Raji (cell line): ENCODE data around the gene POU4F1.

Source experiments
- POLR2A ChIP-seq: IDR thresholded peaks from 2 replicates; pipeline ENCODE4 v1.6.1; 2011; ENCODE audit warnings: low read depth, low read length, control low read depth; ENCODE audit not compliant: insufficient read depth

The POU4F1 gene

DNA sequence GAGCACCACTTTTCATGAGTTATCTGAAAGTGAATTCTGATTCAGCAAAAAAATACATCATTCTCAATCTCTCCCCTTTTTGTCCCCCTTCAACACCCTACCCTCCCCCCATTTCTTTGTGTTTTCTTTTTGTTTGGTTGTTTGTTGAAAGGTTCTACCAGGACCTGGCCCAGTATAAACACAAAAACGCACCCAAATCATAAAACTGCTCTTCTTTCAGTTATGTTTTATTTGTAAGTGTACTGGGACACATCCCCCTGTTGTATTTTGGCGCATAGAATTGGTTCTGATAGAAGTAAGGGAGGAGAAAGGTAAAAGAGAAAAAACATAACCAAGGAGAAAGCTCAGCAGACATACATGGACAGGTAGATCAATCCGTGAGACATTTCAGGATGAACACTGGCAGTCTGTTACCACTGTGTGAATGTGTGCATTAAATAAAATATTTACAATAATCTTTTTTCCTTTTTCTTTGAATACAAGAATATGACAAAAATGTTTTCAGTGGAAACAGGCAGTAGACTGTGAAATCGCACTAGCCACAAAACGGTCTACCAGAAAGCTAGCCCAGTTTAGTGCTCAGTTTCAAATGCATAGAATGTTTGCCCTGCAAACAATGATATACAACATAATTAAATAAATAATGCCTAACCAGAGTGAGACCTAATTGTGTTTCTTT lies 4.2 kb downstream of the POU4F1 start:
- no peak for TF ChIP-seq POLR2A

DNA sequence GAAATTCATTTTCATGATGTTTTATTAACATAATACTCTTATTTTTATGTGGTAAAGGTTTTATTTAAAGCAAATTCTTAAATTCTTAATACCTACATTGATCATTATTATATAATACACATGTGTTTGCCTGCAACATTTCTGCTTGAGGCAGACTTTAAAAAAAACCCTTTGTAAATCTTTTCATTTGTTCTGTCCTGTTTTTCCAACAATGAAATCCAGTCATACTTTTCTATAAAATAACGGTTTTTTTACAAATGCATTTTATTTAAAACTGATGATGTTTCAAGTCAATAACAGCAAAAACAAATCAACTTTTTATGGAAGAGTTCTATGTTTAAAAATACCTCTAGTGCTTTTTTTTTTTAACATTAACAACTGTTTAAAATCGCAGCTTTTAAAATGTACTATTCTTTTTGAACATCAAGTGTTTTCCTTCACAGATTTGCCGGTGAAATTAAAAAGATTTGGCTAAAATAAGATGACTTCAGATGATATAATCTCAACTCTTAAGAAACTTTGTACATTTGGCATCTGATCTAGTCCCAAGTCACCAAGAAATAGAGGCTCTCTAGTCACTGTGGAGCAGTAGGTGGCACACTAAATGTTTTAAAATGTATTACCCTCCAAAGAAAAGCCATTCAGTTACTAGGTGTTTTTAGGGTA lies 5.1 kb downstream of the POU4F1 start:
- no peak for TF ChIP-seq POLR2A

DNA sequence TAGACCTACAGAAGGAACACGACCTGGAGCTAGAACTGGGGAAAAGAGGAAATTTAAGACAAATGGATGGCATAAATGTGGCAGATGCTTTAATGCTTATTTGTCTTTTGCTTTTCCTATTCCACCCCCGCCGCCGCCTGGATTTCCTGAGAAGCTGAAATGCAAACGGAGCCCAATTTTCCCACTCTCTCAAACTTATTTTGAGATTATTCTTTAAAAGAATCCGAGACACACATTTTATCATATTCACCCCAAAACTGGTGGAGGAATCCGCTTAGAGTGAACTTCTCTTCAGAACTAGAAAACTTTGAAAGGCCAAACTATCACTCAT lies 5.8 kb downstream of the POU4F1 start:
- TF ChIP-seq POLR2A = no peak

DNA sequence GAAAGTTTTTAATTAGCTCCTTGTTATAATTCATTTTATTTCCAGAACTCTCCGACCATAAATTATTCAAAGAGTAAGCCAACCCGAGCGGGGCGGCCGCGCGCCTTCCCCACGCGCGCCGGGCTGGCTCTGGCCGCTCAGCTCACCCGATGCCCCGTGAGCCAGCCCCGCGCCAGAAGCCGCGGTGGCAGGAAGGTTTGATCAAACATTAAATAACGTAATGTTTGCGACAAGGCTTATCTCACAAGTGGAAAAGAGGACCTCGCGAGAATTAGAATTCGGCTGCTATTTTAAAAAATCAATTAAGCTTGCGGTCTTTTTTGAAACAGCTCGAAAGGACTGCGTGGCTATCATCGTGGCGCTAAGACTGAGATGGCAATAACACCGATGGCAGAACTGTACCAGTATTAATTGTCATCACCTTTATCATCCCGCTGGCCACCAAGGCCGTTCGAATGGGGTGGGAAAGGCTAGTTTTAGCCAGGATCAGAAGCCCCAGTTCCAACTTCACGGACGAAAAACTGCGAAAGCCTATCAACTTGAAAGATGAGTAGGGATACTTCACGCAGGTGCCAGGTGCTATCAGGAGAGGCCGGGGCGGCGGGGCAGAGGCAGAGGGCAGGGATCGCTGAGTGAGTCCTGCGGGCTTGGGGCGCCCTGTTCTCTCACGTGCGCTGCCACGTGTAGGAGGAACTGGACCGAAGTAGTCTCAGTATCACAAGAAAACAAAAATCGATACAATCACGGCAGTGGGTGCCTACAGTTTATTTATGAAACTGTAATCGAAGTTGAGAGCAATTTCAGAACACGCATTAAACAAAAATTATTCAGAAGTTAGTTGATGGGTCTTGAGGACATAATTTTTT lies 6.4 kb downstream of the POU4F1 start:
- no peak for TF ChIP-seq POLR2A

DNA sequence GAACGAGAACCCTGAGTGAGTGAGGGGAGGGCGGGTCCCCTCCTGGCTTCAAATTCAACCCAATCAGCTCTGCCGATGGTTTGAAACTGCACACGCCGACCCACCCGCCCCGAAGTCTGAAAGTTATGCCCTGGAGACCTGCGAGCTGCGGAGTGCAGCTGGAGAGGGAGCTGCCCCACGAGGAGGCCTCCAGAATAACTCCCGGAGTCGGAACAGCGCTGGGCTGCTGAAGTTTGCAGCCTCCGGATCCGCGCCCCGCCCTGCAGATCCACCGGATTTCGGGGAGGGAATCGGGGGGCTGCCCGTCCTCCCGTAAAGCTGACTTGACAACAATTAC lies 7.0 kb downstream of the POU4F1 start:
- TF ChIP-seq POLR2A = no peak

DNA sequence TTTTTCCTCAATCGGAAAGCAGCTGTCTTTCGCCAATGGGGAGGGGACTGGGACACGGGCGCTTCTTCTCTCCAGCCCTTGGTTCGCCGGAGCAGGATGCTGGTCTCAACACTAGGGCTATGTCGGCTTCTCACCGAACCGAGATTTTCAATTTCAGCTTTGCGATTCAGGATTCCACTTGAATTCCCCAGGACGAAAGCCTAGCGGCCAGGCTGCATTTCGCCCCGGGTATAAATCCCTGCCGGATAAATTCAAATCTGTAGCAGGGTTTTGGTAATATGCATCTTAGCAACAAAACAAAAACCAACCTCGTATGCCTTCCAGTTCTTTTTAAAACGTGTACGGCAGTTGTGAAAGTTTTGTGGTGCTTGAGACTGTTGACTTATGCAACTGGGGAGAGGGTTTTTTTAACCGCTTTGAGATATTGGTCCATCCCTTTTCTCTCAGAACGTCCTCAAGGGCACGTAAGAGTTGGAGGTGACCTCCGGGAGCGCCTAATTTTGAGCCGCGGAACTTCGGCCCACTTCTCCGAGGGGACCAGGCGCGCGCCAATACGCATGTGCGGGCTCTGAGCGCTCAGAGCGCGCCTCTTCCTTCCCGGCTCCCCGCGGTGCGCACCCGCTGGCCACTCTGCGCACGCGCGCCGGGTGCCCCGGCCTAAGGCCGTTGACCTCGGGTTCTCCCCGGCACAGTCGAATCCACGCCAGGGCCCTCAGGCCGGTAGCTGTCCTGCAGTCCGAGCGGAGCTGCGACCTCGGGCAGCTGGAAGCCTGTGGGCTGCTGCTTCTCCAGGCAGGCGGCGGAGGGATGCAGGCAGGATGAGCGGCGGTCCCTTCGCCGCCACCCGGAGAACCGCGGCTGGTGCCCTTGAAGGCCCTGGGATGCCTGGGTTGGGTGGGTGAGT lies 7.6 kb downstream of the POU4F1 start:
- TF ChIP-seq POLR2A = no peak

DNA sequence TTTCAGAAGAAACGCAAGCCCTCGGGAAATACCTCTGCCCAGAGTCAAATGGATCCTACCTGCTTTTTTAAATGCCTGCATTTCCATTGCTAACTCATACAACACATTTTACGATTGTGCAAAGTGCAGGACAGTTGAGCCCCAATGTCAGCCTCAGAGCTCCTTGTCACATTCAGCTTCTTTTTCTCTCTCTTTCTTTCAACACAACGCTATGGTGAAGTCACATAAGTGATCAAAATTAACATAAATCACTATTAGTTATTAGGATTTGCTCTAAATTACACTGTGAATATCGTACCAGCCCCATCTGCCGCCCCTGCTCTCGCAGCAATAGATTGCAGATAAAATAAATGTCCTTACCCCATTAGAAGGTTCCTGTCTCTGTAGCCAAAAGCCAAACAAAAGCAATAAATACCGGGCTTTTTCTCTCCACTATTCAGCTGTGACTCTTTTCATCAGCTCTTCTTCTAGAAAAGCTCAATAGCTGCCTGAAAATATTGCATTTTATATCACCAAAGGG lies 8.8 kb downstream of the POU4F1 start:
- no peak for TF ChIP-seq POLR2A

DNA sequence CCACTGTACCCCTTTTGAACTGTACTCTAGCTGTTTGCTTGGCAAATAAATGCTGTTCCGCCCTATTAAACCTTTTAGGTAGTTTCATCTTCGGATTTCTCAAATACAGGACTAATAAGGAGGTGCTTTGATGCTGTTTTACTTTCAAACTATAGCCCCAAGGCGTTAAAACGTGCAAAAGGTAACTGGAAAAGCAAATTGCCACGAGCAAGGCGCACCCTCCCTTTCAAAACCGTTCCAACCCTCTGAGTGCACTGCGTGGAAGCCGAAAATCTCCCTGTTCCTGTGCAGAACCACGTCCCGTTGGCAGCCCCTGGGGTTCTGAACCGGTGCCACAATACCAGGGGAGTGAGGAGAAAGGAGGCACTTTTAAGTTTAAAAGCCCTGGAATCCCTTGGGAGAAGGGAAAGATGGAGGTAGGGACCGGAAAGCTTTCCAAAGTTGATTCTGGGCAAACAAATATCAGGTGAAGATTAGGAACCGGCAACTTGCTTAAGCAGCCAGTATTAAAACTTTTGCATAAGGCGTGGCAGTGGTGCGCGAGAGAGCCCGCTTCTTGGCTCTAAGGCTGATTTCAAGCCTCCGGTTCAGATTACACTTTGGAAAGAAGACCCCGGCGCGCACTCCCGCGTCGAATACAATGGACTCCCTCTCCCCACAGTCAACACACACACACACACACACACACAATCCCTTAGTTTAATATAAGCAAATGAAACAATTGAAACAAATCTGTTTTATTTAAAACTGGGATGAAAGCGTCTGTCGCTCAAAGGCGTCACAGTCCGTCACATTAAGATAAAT lies 9.5 kb downstream of the POU4F1 start:
- TF ChIP-seq POLR2A = no peak

DNA sequence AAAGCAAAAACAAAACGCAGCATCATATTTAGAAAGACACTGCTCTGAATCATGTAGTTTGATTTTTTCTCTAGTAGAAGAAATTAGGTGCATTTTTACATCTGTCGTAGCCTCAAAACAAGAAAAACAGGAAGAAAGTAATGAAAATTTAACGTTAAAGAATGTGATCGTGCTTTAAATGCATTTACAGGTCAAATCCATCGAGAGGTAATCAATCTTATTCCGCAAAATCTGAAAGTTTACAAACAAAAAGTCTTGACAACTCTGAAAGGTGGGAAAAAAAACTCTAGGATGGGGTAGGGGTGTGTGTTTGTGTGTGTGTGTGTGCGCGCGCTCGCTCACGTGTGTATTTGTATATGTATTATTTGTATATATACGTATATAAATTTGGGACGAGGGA lies 10.2 kb downstream of the POU4F1 start:
- TF ChIP-seq POLR2A = no peak

DNA sequence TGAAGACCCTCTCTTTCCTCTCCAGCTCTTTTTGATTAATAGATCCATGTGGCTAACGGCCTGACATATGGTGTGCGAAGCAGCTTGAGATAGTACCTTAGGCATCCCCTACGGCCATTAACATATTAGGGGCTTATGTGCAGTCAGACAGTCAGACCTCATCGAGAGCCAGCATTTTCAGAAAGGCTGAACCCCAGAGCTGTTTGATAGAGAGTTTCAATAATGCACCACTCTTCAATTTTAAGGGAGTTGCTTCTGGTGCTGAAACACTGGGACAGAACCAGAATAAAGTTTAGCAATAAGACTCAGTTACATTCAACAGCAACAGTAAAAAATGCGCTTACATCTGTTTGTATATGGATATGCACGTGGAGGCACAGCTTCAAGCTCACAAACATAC lies 10.8 kb downstream of the POU4F1 start:
- TF ChIP-seq POLR2A = no peak

DNA sequence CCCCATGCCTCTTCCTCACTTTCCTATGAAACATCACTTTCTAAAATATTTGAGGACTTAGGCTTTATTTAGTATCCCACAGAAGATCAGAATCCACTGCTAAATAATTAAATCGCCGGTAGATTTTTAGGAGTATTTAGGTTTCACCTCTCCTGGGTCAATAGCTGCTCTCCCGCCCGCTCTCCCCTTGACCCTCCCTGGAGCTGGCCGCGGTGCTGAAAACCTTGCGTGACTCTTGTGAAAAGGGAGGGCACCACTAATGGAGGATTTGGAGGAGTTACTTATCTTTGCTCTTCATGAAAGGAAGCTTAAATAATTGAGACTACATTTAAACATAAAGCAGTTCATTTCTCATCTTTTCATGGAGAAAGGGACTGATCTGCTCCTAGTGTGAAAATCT lies 14.1 kb downstream of the POU4F1 start:
- no peak for TF ChIP-seq POLR2A

DNA sequence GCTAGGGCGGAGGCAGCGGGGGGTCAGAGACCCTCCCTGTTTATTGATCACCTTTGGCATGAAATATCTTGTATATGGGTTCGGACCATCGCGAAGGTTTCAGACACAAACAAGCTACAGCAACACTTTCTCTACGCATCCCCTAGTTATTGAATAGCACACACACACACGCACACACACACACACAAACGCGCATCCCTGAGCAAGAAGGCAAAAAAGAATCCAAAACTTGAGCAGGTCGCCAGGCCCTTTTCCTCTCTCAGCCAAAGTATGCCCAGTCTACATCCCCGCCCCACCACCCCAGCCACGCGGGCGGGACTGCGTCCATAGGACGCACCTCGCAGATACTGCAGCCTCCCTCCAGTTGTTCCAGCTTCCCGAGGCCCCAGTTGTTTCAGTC lies 16.0 kb downstream of the POU4F1 start:
- TF ChIP-seq POLR2A = no peak

DNA sequence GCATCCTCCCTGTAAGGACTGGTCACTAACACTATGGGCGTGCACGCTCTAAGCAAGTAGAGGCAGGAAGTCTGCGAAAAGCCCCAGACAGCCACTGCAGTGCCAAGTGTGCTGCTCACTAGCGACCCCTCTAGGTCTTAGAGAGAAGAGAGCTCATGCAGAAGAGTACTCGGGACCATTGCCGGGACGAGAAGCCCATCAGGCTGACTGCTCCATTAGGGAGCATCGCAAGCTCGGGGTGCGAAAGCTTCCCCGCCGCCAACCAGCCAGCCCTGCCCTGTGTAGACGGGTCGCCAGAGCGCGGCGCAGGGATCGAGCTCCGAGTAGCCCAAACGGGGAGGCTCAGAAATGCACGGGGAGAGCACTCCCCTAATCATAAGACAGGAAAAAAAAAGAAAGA lies 16.6 kb downstream of the POU4F1 start:
- TF ChIP-seq POLR2A = no peak

DNA sequence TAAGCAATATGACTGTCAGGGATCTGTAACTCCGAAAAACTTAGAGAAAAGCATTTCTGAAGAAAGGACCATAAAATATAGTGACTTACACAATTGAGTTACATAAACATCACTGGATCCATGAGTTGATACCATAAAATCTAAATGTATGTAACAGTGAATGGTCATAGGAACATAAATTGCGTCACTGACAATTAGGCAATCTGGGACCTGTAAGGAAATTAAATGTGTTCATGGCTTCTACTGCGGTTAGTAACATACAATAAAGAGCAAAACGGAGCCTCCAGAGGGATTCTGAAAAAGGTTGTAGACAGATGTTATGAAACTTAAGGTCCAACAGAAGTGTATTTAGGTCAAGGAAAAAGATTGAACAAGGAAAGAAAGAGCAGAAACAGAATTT lies 27.1 kb downstream of the POU4F1 start:
- no peak for TF ChIP-seq POLR2A
